Activated gamma-delta T cell (primary cell): Measurements from ENCODE around the gene SRSF2.
"Not testable (repeated sequence)": the region's sequence is repeated elsewhere in the genome, so short reads cannot be mapped to it uniquely, and the experiment has no call there.

Experiments
- DNase-seq: peaks from one replicate; lab custom pipeline; 2025; lab: John Stamatoyannopoulos, UW
- total RNA-seq, 2 donors: gene quantifications; one replicate each; lab custom pipeline; 2026; lab: John Stamatoyannopoulos, UW

Gene SRSF2
- 401 to 457 reads per million in 2 donors for total RNA-seq

- peak; percentile 98 for DNase-seq
Measured at GRCh38 chr17:76737082-76737675, at the start of gene SRSF2. Gene SRSF2, minus strand, starts transcription at chr17:76737331. Its CDS starts 171 bp downstream, at chr17:76737160.

GRCh38 chr17:76784926-76785325 lies 47.8 kb upstream of the SRSF2 start:
- no peak for DNase-seq

- no peak for DNase-seq
Measured at GRCh38 chr17:76783146-76783545, 46.0 kb upstream of the SRSF2 start.

GRCh38 chr17:76781056-76781982 lies 44.2 kb upstream of the SRSF2 start:
- DNase-seq, result no peak

GRCh38 chr17:76775021-76775600 lies 38.0 kb upstream of the SRSF2 start:
- no peak for DNase-seq

- DNase-seq, result no peak
Measured at GRCh38 chr17:76772842-76773525, 35.9 kb upstream of the SRSF2 start.

GRCh38 chr17:76758570-76758969 lies 21.4 kb upstream of the SRSF2 start:
- DNase-seq, result no peak

- no peak for DNase-seq
Measured at GRCh38 chr17:76757256-76757655, 20.1 kb upstream of the SRSF2 start.

GRCh38 chr17:76755285-76755684 lies 18.2 kb upstream of the SRSF2 start:
- no peak for DNase-seq

GRCh38 chr17:76753061-76753961 lies 16.2 kb upstream of the SRSF2 start:
- DNase-seq, result no peak

- DNase-seq, result no peak
Measured at GRCh38 chr17:76752006-76752405, 14.9 kb upstream of the SRSF2 start.

- DNase-seq, result no peak
Measured at GRCh38 chr17:76751416-76751993, 14.4 kb upstream of the SRSF2 start.

- DNase-seq, result no peak
Measured at GRCh38 chr17:76748657-76749056, 11.5 kb upstream of the SRSF2 start.

- no peak for DNase-seq
Measured at GRCh38 chr17:76747716-76748363, 10.7 kb upstream of the SRSF2 start.

- not testable (repeated sequence) for DNase-seq
Measured at GRCh38 chr17:76745785-76746184, 8.7 kb upstream of the SRSF2 start.

GRCh38 chr17:76744747-76745146 lies 7.6 kb upstream of the SRSF2 start:
- no peak for DNase-seq

- DNase-seq, result no peak
Measured at GRCh38 chr17:76742958-76743357, 5.8 kb upstream of the SRSF2 start.

- no peak for DNase-seq
Measured at GRCh38 chr17:76740329-76741118, 3.4 kb upstream of the SRSF2 start.

GRCh38 chr17:76739568-76740115 lies 2.5 kb upstream of the SRSF2 start:
- not testable (repeated sequence) for DNase-seq
